ENCODE data around the gene LIFR. TPM values are rescaled to one million over a fixed set of nuclear protein-coding genes. Genes with fewer than 3 reads are reported as not detected.

The LIFR gene
- total RNA-seq, 1 donor from 2014 or later = 13.8 TPM

- no peak for DNase-seq (ENCODE audit: low read depth)
- peaks cover 1% of the 10 kb centered on the region for H3K36me3 ChIP-seq (ENCODE audit: control insufficient read depth, insufficient read depth, low read length)
- TF ChIP-seq, protein P1, sequence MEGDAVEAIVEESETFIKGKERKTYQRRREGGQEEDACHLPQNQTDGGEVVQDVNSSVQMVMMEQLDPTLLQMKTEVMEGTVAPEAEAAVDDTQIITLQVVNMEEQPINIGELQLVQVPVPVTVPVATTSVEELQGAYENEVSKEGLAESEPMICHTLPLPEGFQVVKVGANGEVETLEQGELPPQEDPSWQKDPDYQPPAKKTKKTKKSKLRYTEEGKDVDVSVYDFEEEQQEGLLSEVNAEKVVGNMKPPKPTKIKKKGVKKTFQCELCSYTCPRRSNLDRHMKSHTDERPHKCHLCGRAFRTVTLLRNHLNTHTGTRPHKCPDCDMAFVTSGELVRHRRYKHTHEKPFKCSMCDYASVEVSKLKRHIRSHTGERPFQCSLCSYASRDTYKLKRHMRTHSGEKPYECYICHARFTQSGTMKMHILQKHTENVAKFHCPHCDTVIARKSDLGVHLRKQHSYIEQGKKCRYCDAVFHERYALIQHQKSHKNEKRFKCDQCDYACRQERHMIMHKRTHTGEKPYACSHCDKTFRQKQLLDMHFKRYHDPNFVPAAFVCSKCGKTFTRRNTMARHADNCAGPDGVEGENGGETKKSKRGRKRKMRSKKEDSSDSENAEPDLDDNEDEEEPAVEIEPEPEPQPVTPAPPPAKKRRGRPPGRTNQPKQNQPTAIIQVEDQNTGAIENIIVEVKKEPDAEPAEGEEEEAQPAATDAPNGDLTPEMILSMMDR (IDR thresholded peaks at IDR 0.05; ENCODE audit: insufficient read depth, low read length, poor library complexity, severe bottlenecking) = no peak
- H3K27me3 ChIP-seq (ENCODE audit: control insufficient read depth, insufficient read depth, low read length) = no peaks in the 10 kb centered on the region
- H3K4me3 ChIP-seq (ENCODE audit: low read depth, low read length) = no peak overlapping the region
Measured at GRCh38 chr5:38543074-38543473, 13.4 kb downstream of the LIFR start.

DNA sequence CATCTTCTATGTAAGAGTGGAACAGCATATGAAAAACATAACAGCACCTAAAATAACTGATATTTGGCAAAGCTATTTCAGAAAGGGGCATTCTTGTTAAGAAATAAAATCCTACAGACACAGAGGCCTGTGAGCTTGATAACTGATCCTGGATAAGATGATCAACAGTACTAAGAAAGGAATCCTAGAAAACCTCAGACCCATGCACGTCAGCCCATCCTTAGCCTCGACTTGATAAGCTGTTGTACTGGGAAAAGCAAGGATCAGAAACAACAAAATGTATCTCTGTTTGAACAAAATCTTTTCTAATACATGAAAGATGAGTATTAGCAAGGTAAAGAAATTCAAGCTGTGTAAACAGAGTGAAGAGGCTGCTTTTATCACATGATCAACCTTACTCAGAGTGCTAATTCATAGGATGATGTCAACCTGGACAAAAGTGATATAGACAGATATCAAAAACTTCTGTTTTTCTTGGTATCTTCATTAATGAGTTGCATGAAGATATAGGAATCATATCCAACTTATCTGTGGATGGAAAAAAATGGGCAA lies 15.2 kb downstream of the LIFR start:
- H3K36me3 ChIP-seq (ENCODE audit: control insufficient read depth, insufficient read depth, low read length) = no peaks in the 10 kb centered on the region
- H3K27me3 ChIP-seq (ENCODE audit: control insufficient read depth, insufficient read depth, low read length) = no peaks in the 10 kb centered on the region
- DNase-seq (ENCODE audit: low read depth) = no peak
- H3K4me3 ChIP-seq (ENCODE audit: low read depth, low read length) = no peak overlapping the region
- TF ChIP-seq, protein P1 (IDR thresholded peaks at IDR 0.05; ENCODE audit: insufficient read depth, low read length, poor library complexity, severe bottlenecking) = no peak

DNA sequence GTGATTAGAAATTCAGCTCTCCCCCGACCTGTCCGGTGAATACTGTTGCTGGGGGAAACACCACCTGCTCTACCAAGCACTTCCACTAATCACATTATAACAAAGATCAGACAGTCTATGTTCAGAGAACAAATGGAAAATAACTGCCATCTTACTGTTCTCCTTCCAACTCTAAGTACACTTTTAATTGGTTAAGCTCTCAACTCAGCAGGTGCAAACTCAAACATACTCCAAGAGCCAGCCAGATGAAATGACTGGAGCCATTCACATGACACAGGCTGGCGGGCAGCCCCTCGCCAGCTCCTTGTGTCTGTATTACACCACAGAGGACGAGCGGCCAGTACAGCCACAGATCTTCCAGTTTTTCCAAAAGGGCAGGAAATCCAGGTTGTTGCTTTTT lies 16.1 kb downstream of the LIFR start:
- Histone ChIP-seq H3K27me3 (ENCODE audit: control insufficient read depth, insufficient read depth, low read length) (no peaks in the 10 kb centered on the region), H3K36me3 (ENCODE audit: control insufficient read depth, insufficient read depth, low read length) (no peaks in the 10 kb centered on the region), H3K4me3 (ENCODE audit: low read depth, low read length) (no peak overlapping the region)
- no peak for DNase-seq (ENCODE audit: low read depth)
- TF ChIP-seq, protein P1 (IDR thresholded peaks at IDR 0.05; ENCODE audit: insufficient read depth, low read length, poor library complexity, severe bottlenecking) = no peak

- no peaks in the 10 kb centered on the region for H3K36me3 ChIP-seq (ENCODE audit: control insufficient read depth, insufficient read depth, low read length)
- H3K27me3 ChIP-seq (ENCODE audit: control insufficient read depth, insufficient read depth, low read length) = no peaks in the 10 kb centered on the region
- peak; percentile 28 for DNase-seq (ENCODE audit: low read depth)
- TF ChIP-seq, protein P1 (IDR thresholded peaks at IDR 0.05; ENCODE audit: insufficient read depth, low read length, poor library complexity, severe bottlenecking) = no peak
- no peak overlapping the region for H3K4me3 ChIP-seq (ENCODE audit: low read depth, low read length)
Measured at GRCh38 chr5:38538161-38538560, 18.3 kb downstream of the LIFR start.

DNA sequence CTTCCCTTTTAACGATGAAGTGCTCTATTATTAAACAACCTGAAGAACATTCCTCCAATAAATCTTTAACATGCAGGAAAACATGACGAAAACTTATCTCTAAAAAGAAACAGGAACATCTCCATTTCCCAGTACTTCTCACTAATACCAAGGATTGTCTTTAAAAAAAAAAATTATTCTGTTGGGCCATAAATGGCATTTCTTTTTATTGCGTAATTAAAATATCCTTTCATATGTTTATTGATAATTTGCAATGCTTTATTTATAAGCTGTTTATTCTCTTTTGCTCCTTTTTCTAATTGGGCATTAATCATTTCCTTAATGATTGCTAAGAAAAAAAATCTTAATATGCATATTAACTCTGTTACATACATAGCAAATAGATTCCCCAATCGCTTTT lies 18.9 kb downstream of the LIFR start:
- H3K27me3 ChIP-seq (ENCODE audit: control insufficient read depth, insufficient read depth, low read length) = no peaks in the 10 kb centered on the region
- H3K4me3 ChIP-seq (ENCODE audit: low read depth, low read length) = no peak overlapping the region
- H3K36me3 ChIP-seq (ENCODE audit: control insufficient read depth, insufficient read depth, low read length) = no peaks in the 10 kb centered on the region
- no peak for DNase-seq (ENCODE audit: low read depth)
- TF ChIP-seq, protein P1 (IDR thresholded peaks at IDR 0.05; ENCODE audit: insufficient read depth, low read length, poor library complexity, severe bottlenecking) = no peak

- H3K4me3 ChIP-seq (ENCODE audit: low read depth, low read length) = no peak overlapping the region
- no peaks in the 10 kb centered on the region for H3K36me3 ChIP-seq (ENCODE audit: control insufficient read depth, insufficient read depth, low read length)
- TF ChIP-seq, protein P1 (IDR thresholded peaks at IDR 0.05; ENCODE audit: insufficient read depth, low read length, poor library complexity, severe bottlenecking) = no peak
- no peak for DNase-seq (ENCODE audit: low read depth)
- H3K27me3 ChIP-seq (ENCODE audit: control insufficient read depth, insufficient read depth, low read length) = no peaks in the 10 kb centered on the region
Measured at GRCh38 chr5:38536968-38537367, 19.5 kb downstream of the LIFR start.

Data from kidney epithelial cell (primary cell).